Heart right ventricle (tissue), 16 donors: ENCODE measurements around the gene PAX9. TPM values are rescaled to one million over a fixed set of nuclear protein-coding genes. Genes with fewer than 3 reads are reported as not detected.

Experiments
- ATAC-seq, 8 donors: fragments of 200-7000 bp; cut with Tn5 transposase; one replicate each; pipeline ENCODE4 v1.9.1; 2020; ENCODE audit warnings: mild to moderate bottlenecking in 8 of 8, moderate library complexity in 8 of 8, moderate number of reproducible peaks in 1 of 8
- DNase-seq, 2 donors: peaks; one replicate each; pipeline ENCODE4 v3.0.0-alpha.2; 2020
- H3K27ac ChIP-seq, 10 donors: fragments of 200-600 bp; sonication (generic) in 2 of 10; one replicate each; pipeline versions ENCODE4 v1.5.0 to v1.8.0; 2020 to 2022; ENCODE audit warnings: mild to moderate bottlenecking in 3 of 10
- H3K27me3 ChIP-seq, 7 donors: fragments of 200-600 bp; one replicate each; pipeline ENCODE4 v1.8.0; 2021 to 2022; ENCODE audit warnings: mild to moderate bottlenecking in 2 of 7
- H3K36me3 ChIP-seq, 9 donors: fragments of 200-600 bp; sonication (generic) in 1 of 9; one replicate each; pipeline versions ENCODE4 v1.5.0 to v1.8.0; 2020 to 2022; ENCODE audit warnings: mild to moderate bottlenecking in 2 of 9
- H3K4me1 ChIP-seq, 9 donors: fragments of 200-600 bp; sonication (generic) in 1 of 9; one replicate each; pipeline versions ENCODE4 v1.5.0 to v1.8.0; 2020 to 2022; ENCODE audit warnings: mild to moderate bottlenecking in 4 of 9
- H3K4me3 ChIP-seq, 10 donors: fragments of 200-600 bp; sonication (generic) in 2 of 10; one replicate each; pipeline versions ENCODE4 v1.5.0 to v1.8.0; 2020 to 2022; ENCODE audit warnings: mild to moderate bottlenecking in 7 of 10, moderate library complexity in 2 of 10
- H3K9me3 ChIP-seq, 11 donors: fragments of 200-600 bp in 10 of 11; sonication (generic) in 2 of 11; one replicate each; pipeline versions ENCODE4 v1.5.0 to v1.8.0; 2013 to 2022; ENCODE audit warnings: mild to moderate bottlenecking in 2 of 11, control low read depth in 1 of 11, moderate library complexity in 1 of 11
- CTCF ChIP-seq, 9 donors: fragments of 200-600 bp; sonication (generic) in 2 of 9; IDR thresholded peaks; one replicate each; pipeline versions ENCODE4 v1.5.0 to v1.8.0; 2021 to 2022; ENCODE audit warnings: antibody characterized with exemption in 9 of 9, mild to moderate bottlenecking in 5 of 9, moderate library complexity in 1 of 9
- WGBS, 2 donors: extraction: QIAGEN DNeasy Blood & Tissue Kit; methylation state at CpG; one replicate each; pipeline ENCODE4 v1.1.7; 2013; ENCODE audit warnings: inconsistent platforms in 1 of 2; 5-methylcytosine and 5-hydroxymethylcytosine counted together
- intact Hi-C, 10 donors: fragments of 100-400 bp; cut with DNase I; formaldehyde crosslinking; loops; one replicate each; pipeline versions ENCODE4 v1.11.1 to v1.14.2; 2022
- polyA plus RNA-seq, 2 donors: library from polyadenylated mRNA; stranded (reverse); fragments of 200-250 nt; gene quantifications; one replicate each; pipeline ENCODE4 v1.2.3, GENCODE V29; 2013
- total RNA-seq, 10 donors: library from RNA; stranded (reverse); fragmentation: NEBNext Ultra II Directional in 3 of 10; extraction: Animal tissue kit (Norgen Biotek cat#: 25700) in 3 of 10; gene quantifications; one replicate each; pipeline versions ENCODE4 v1.2.1 to v1.2.4, GENCODE V29; 2021 to 2023
- donor health status: Arrhythmogenic right ventricular cardiomyopathy.
- donor health status: ischemic (EF 13 %, LVEDD 7.1; RV severe dilation, severe dysfunction).
- donor health status: healthy with polysubstance abuse.
- donor health status: DM: no; HTN: yes; CAD: no.
- donor health status: DM: no; HTN: no; CAD: no.
- donor health status: ischemic (EF 25% LVEDD 6.9; RV normal size, moderate dysfunction).
- donor health status: ischemic (EF 25% LVEDD 5.7; RV mildly dilated, moderate dysfunction).
- donor health status: healthy.
- donor health status: DM: yes; HTN: yes; CAD: no.
- donor health status: Ischemic cardiomyopathy.
- donor health status: ischemic (EF 35%, LVEDD 5.7; RV mildly dilated, moderate dysfunction).
- donor health status: nonischemic (EF 11% LVEDD 7.7; RV severe dilation, severe dysfunction).
- donor health status: DM: yes; HTN: yes; CAD: no.
- donor health status: PGD.
- donor health status: ischemic (EF 29% LVEDD 5.4; RV normal size, mild dysfunction).
- donor health status: nonischemic (EF 23%, LVEDD 6.1; RV moderate dilation, normal function).

PAX9 gene
- total and polyA plus RNA-seq, 12 donors, result 0.01 TPM; not detected in 11

- no peaks in the 10 kb centered on the region for H3K9me3 ChIP-seq
- H3K27me3 ChIP-seq, result peaks cover 64 to 100% (median 100%) of the 10 kb centered on the region in 7 donors
- intact Hi-C loops, result loop anchor here in 1 of 10 donors (5.0 kb wide), 1 partner anchor 496 kb away; no protein-coding TSS in a partner anchor
- 5 to 6% methylated on average over 35 of the region's 35 CpGs for WGBS, 2 donors
- no peak for ATAC-seq
- peak overlapping the region in 7 of 10 donors; percentile 17 to 40 (median 35) for H3K4me3 ChIP-seq
- DNase-seq, result no peak
- H3K36me3 ChIP-seq, result no peaks in the 10 kb centered on the region
- no peak for TF ChIP-seq CTCF (IDR thresholded peaks at IDR 0.05)
- H3K4me1 ChIP-seq, result peaks cover 15 to 73% (median 61%) of the 10 kb centered on the region in 9 donors
- H3K27ac ChIP-seq, result no peak overlapping the region
Measured at GRCh38 chr14:36660736-36661505, 739 bp upstream of the PAX9 start.

GRCh38 chr14:36662258-36662542, 540 bp downstream of the PAX9 start:
- no peak for TF ChIP-seq CTCF (IDR thresholded peaks at IDR 0.05)
- H3K9me3 ChIP-seq, result no peaks in the 10 kb centered on the region
- intact Hi-C loops, result loop anchor here in 1 of 10 donors (5.0 kb wide), 1 partner anchor 495 kb away; no protein-coding TSS in a partner anchor
- H3K4me1 ChIP-seq, result peaks cover 15 to 71% (median 58%) of the 10 kb centered on the region in 9 donors
- no peak for ATAC-seq
- 3 to 4% methylated on average over 11 of the region's 11 CpGs for WGBS, 2 donors
- H3K27me3 ChIP-seq, result peaks cover 68 to 100% (median 100%) of the 10 kb centered on the region in 7 donors
- no peaks in the 10 kb centered on the region for H3K36me3 ChIP-seq
- peak overlapping the region in 7 of 10 donors; percentile 1 to 40 (median 35) for H3K4me3 ChIP-seq
- H3K27ac ChIP-seq, result no peak overlapping the region
- DNase-seq, result no peak

GRCh38 chr14:36662543-36663403, 1.1 kb downstream of the PAX9 start:
- H3K27ac ChIP-seq, result no peak overlapping the region
- 1 to 3% methylated on average over 71 of the region's 71 CpGs for WGBS, 2 donors
- H3K9me3 ChIP-seq, result no peaks in the 10 kb centered on the region
- intact Hi-C loops, result loop anchor here in 1 of 10 donors (5.0 kb wide), 1 partner anchor 495 kb away; no protein-coding TSS in a partner anchor
- no peak for TF ChIP-seq CTCF (IDR thresholded peaks at IDR 0.05)
- H3K4me3 ChIP-seq, result peak overlapping the region in 9 of 10 donors; percentile 1 to 40 (median 18)
- ATAC-seq (peak in 1 of 8 donors; percentile 19), DNase-seq (no peak)
- H3K36me3 ChIP-seq, result no peaks in the 10 kb centered on the region
- peaks cover 15 to 67% (median 52%) of the 10 kb centered on the region in 9 donors for H3K4me1 ChIP-seq
- peaks cover 63 to 100% (median 100%) of the 10 kb centered on the region in 7 donors for H3K27me3 ChIP-seq
